Endothelial cell of umbilical vein (primary cell): Measurements from ENCODE around the gene ZNF827. TPM values are rescaled to one million over a fixed set of nuclear protein-coding genes. Genes with fewer than 3 reads are reported as not detected.

Source experiments
- BruUV-seq: library from RNA; stranded (reverse); fragments of 400-500 nt; replicated peaks from 2 replicates; lab custom pipeline; 2021; lab: Mats Ljungman, UMichigan
- CTCF ChIA-PET: fragments of 300-600, 350-600 bp; sonication (Branson Sonifier 250); formaldehyde crosslinking; loops from one replicate; lab custom pipeline; 2021; ENCODE audit warnings: antibody characterized with exemption, inconsistent platforms; lab: Charles Lee
- POLR2A ChIA-PET: fragments of 300-600, 350-600 bp; sonication (Branson Sonifier 250); formaldehyde crosslinking; loops from one replicate; lab custom pipeline; 2021; ENCODE audit warnings: antibody characterized with exemption, inconsistent platforms; lab: Charles Lee
- DNase-seq: peaks from one replicate; pipeline ENCODE4 v3.0.0-alpha.2; 2011; ENCODE audit warnings: low read depth, low spot score
- FAIRE-seq: peaks from 2 replicates; lab custom pipeline; 2011; peaks lifted over from hg19 to GRCh38; lab: Jason Lieb, UNC
- H2AFZ ChIP-seq: 2 replicates; pipeline ENCODE4 v1.6.0; 2012; ENCODE audit warnings: low read depth, low read length, control low read depth, inconsistent platforms
- H3K27ac ChIP-seq: 2 replicates; pipeline ENCODE4 v1.5.1; 2011; ENCODE audit warnings: low read depth, mild to moderate bottlenecking, control low read depth, low read length, moderate library complexity; ENCODE audit not compliant: insufficient read depth
- H3K27me3 ChIP-seq, 2 experiments: 2 replicates each; pipeline versions ENCODE4 v1.6.0 to v1.6.1; 2011; ENCODE audit warnings: low read length in 2 of 2, mixed read lengths in 1 of 2; ENCODE audit not compliant: control insufficient read depth in 2 of 2, insufficient read depth in 2 of 2
- H3K36me3 ChIP-seq, 2 experiments: 2 replicates in 1 of 2; 3 replicates in 1 of 2; pipeline ENCODE4 v1.5.1; 2011; ENCODE audit warnings: low read length in 2 of 2, mild to moderate bottlenecking in 1 of 2, moderate library complexity in 1 of 2; ENCODE audit not compliant: control insufficient read depth in 2 of 2, insufficient read depth in 2 of 2; ENCODE audit errors: extremely low read depth in 1 of 2
- H3K4me1 ChIP-seq: 3 replicates; pipeline ENCODE4 v1.5.1; 2011; ENCODE audit warnings: mild to moderate bottlenecking, low read length; ENCODE audit not compliant: control insufficient read depth, insufficient read depth; ENCODE audit errors: extremely low read depth
- H3K4me2 ChIP-seq: 2 replicates; pipeline ENCODE4 v1.6.1; 2011; ENCODE audit warnings: low read length, control low read depth, mixed read lengths; ENCODE audit not compliant: insufficient read depth
- H3K4me3 ChIP-seq, 3 experiments: fragments of 200-600 bp in 1 of 3; sonication (generic), shearing (Covaris generic) in 1 of 3; replicated peaks in 1 of 3; 2 replicates each; pipeline ENCODE4 v1.5.1; 2011 to 2016; ENCODE audit warnings: control low read depth in 3 of 3, low read length in 3 of 3, mild to moderate bottlenecking in 2 of 3, inconsistent platforms in 1 of 3, low read depth in 1 of 3, moderate library complexity in 1 of 3; ENCODE audit not compliant: insufficient read depth in 1 of 3
- H3K79me2 ChIP-seq: 2 replicates; pipeline ENCODE4 v1.6.0; 2012; ENCODE audit warnings: low read length, inconsistent platforms; ENCODE audit not compliant: control insufficient read depth, insufficient read depth
- H3K9ac ChIP-seq: replicated peaks from 2 replicates; pipeline ENCODE3; 2011; ENCODE audit warnings: low read length, control low read depth; ENCODE audit not compliant: insufficient read depth; ENCODE audit errors: extremely low read depth
- H3K9me1 ChIP-seq: replicated peaks from 3 replicates; pipeline ENCODE4 v1.6.0; 2011; ENCODE audit warnings: mild to moderate bottlenecking, low read length; ENCODE audit not compliant: control insufficient read depth, insufficient read depth; ENCODE audit errors: extremely low read depth
- H3K9me3 ChIP-seq: replicated peaks from 2 replicates; pipeline ENCODE4 v1.5.1; 2012; ENCODE audit warnings: low read length, inconsistent platforms; ENCODE audit not compliant: control insufficient read depth, insufficient read depth
- H4K20me1 ChIP-seq: replicated peaks from 2 replicates; pipeline ENCODE3; 2011; ENCODE audit warnings: mild to moderate bottlenecking, low read length; ENCODE audit not compliant: control insufficient read depth, insufficient read depth; ENCODE audit errors: extremely low read depth
- CTCF ChIP-seq, 2 donors: IDR thresholded peaks; 1 replicate in 1 of 2; 2 replicates in 1 of 2; pipeline ENCODE4 v1.5.1; 2011; ENCODE audit warnings: low read length in 2 of 2, mild to moderate bottlenecking in 2 of 2, moderate library complexity in 2 of 2, control low read depth in 1 of 2, inconsistent platforms in 1 of 2, low read depth in 1 of 2; ENCODE audit not compliant: insufficient read depth in 1 of 2; ENCODE audit errors: extremely low read depth in 1 of 2
- EZH2 ChIP-seq: IDR thresholded peaks from 2 replicates; pipeline ENCODE4 v1.6.1; 2012; ENCODE audit warnings: borderline replicate concordance, low read depth, mild to moderate bottlenecking, moderate library complexity, low read length, inconsistent platforms; ENCODE audit not compliant: severe bottlenecking
- FOS ChIP-seq: IDR thresholded peaks from 2 replicates; pipeline ENCODE4 v1.6.1; 2011; ENCODE audit warnings: mild to moderate bottlenecking, low read length, moderate library complexity, borderline replicate concordance; ENCODE audit not compliant: insufficient read depth
- GATA2 ChIP-seq: IDR thresholded peaks from 2 replicates; pipeline ENCODE4 v1.7.0; 2011; ENCODE audit warnings: low read depth, mild to moderate bottlenecking, moderate library complexity, mixed read lengths, low read length; ENCODE audit not compliant: insufficient read length, insufficient read depth
- JUN ChIP-seq: IDR thresholded peaks from 2 replicates; pipeline ENCODE4 v1.6.1; 2011; ENCODE audit warnings: borderline replicate concordance, low read depth; ENCODE audit not compliant: insufficient read length, insufficient read depth
- MAX ChIP-seq: IDR thresholded peaks from 2 replicates; pipeline ENCODE4 v1.6.1; 2011; ENCODE audit not compliant: insufficient read depth, insufficient read length
- MYC ChIP-seq: IDR thresholded peaks from one replicate; pipeline ENCODE4 v1.6.1; 2011; ENCODE audit warnings: mild to moderate bottlenecking, low read depth, low read length
- POLR2A ChIP-seq: IDR thresholded peaks from 2 replicates; pipeline ENCODE4 v1.6.1; 2012; ENCODE audit warnings: low read depth, mild to moderate bottlenecking, control low read depth, low read length
- POLR2AphosphoS5 ChIP-seq: IDR thresholded peaks from 2 replicates; pipeline ENCODE4 v1.6.1; 2012; ENCODE audit warnings: low read depth, mild to moderate bottlenecking, control low read depth, low read length, moderate library complexity; ENCODE audit not compliant: insufficient read depth
- dilution Hi-C: fragments of 300-500 bp; cut with MboI; formaldehyde crosslinking; loops from one replicate; pipeline ENCODE4 v1.15.0; 2019; ENCODE audit warnings: low sequenced_read_pairs; ENCODE audit not compliant: extremely low pct_ligation_motif_present
- intact Hi-C: fragments of 100-400 bp; cut with micrococcal nuclease; formaldehyde crosslinking; loops from one replicate; pipeline ENCODE4 v1.10.0; 2022
- polyA plus RNA-seq, 4 experiments: library from polyadenylated mRNA; depleted of rRNA in 3 of 4; stranded (reverse) in 3 of 4; unstranded in 1 of 4; fragments of >200 nt; gene quantifications; 2 replicates each; pipeline versions ENCODE4 v1.2.1 to v1.2.3, GENCODE V29; 2011 to 2012; ENCODE audit warnings: missing spikeins in 1 of 4
- total RNA-seq: library from RNA; stranded (reverse); gene quantifications from 2 replicates; pipeline ENCODE4 v1.2.3, GENCODE V29; 2021

ZNF827 gene
- total and polyA plus RNA-seq, 2 donors (not counting 3 experiments of a cell fraction or from before 2014, with no cell fraction given), result 16.9 to 23.7 TPM

- FAIRE-seq (no peak), DNase-seq (no peak)
- no peaks in the 10 kb centered on the region for H3K9me1 ChIP-seq
- H2AFZ ChIP-seq, result no peak overlapping the region
- ChIA-PET POLR2A (no interaction called here), CTCF (no interaction called here)
- H3K4me2 ChIP-seq, result no peak overlapping the region
- H3K27ac ChIP-seq, result no peak overlapping the region
- H3K9ac ChIP-seq, result no peak overlapping the region
- dilution Hi-C loops, result no loop called here
- no peaks in the 10 kb centered on the region for H3K9me3 ChIP-seq
- intact Hi-C loops, result no loop called here
- H3K36me3 ChIP-seq, result no peaks in the 10 kb centered on the region
- TF ChIP-seq POLR2A (no peak), GATA2 (no peak), EZH2 (no peak), MYC (no peak), MAX (no peak), JUN (no peak), POLR2AphosphoS5 (no peak), CTCF (IDR thresholded peaks at IDR 0.05; ENCODE audit: extremely low read depth in 1 of 2, insufficient read depth in 1 of 2, low read depth in 1 of 2, low read length in 2 of 2) (no peak), FOS (no peak)
- no TSS peak for BruUV-seq
- H4K20me1 ChIP-seq, result no peaks in the 10 kb centered on the region
- H3K4me1 ChIP-seq, result no peaks in the 10 kb centered on the region
- no peak overlapping the region for H3K4me3 ChIP-seq
- peaks cover 11 to 17% of the 10 kb centered on the region in 2 experiments for H3K27me3 ChIP-seq
- H3K79me2 ChIP-seq, result no peaks in the 10 kb centered on the region
These were observed 218.0 kb downstream of the ZNF827 start for GRCh38 chr4:145720656-145721055.
